ENCODE results near the gene SCT.

GRCh38 chr11:576811-577610 lies 50.0 kb downstream of the SCT start:
- TF ChIP-seq POLR2AphosphoS5 (IDR thresholded peaks at IDR 0.05; ENCODE audit: low read depth, low read length) (no peak), SIN3A (IDR thresholded peaks at IDR 0.05; ENCODE audit: borderline replicate concordance, insufficient read depth, low read length) (no peak), TAF1 (IDR thresholded peaks at IDR 0.05; ENCODE audit: borderline replicate concordance, insufficient read depth, low read length) (no peak), FOXP2 (optimal IDR thresholded peaks at IDR 0.05; ENCODE audit: borderline replicate concordance, extremely low read depth, extremely low read length, insufficient read depth) (no peak)
- TF ChIP-seq, protein P1, sequence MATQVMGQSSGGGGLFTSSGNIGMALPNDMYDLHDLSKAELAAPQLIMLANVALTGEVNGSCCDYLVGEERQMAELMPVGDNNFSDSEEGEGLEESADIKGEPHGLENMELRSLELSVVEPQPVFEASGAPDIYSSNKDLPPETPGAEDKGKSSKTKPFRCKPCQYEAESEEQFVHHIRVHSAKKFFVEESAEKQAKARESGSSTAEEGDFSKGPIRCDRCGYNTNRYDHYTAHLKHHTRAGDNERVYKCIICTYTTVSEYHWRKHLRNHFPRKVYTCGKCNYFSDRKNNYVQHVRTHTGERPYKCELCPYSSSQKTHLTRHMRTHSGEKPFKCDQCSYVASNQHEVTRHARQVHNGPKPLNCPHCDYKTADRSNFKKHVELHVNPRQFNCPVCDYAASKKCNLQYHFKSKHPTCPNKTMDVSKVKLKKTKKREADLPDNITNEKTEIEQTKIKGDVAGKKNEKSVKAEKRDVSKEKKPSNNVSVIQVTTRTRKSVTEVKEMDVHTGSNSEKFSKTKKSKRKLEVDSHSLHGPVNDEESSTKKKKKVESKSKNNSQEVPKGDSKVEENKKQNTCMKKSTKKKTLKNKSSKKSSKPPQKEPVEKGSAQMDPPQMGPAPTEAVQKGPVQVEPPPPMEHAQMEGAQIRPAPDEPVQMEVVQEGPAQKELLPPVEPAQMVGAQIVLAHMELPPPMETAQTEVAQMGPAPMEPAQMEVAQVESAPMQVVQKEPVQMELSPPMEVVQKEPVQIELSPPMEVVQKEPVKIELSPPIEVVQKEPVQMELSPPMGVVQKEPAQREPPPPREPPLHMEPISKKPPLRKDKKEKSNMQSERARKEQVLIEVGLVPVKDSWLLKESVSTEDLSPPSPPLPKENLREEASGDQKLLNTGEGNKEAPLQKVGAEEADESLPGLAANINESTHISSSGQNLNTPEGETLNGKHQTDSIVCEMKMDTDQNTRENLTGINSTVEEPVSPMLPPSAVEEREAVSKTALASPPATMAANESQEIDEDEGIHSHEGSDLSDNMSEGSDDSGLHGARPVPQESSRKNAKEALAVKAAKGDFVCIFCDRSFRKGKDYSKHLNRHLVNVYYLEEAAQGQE (IDR thresholded peaks at IDR 0.05; ENCODE audit: insufficient read depth in 1 of 2, low read depth in 2 of 2, low read length in 2 of 2) = no peak
